ENCODE results near the gene PLSCR1. TPM values are rescaled to one million over a fixed set of nuclear protein-coding genes. Genes with fewer than 3 reads are reported as not detected.

Gene PLSCR1
- total and polyA plus RNA-seq, 5 experiments from 2014 or later: 17.2 to 27.3 (median 20.8) TPM

GRCh38 chr3:146561879-146562278 is 17.5 kb upstream of the PLSCR1 start:
- H3K27ac Mint-ChIP-seq: no peak overlapping the region
- DNase-seq (no peak), ATAC-seq (no peak)
- POLR2A ChIA-PET: no interaction called here
- peaks cover 0 to 7% (median 0%) of the 10 kb centered on the region in 3 donors for H3K36me3 Mint-ChIP-seq
- no peaks in the 10 kb centered on the region for H3K4me1 Mint-ChIP-seq
- peaks cover 0 to 6% (median 0%) of the 10 kb centered on the region in 9 donors for H3K9me3 Mint-ChIP-seq
- no peak overlapping the region for H3K4me3 Mint-ChIP-seq
- H3K27me3 Mint-ChIP-seq: peaks cover 0 to 9% (median 5%) of the 10 kb centered on the region in 5 donors

- Mint-ChIP-seq H3K9me3 (peaks cover 0 to 6% (median 0%) of the 10 kb centered on the region in 9 donors), H3K27ac (no peak overlapping the region), H3K27me3 (peaks cover 0 to 9% (median 5%) of the 10 kb centered on the region in 5 donors), H3K4me3 (no peak overlapping the region), H3K36me3 (peaks cover 0 to 7% (median 0%) of the 10 kb centered on the region in 3 donors), H3K4me1 (no peaks in the 10 kb centered on the region)
- ATAC-seq (no peak), DNase-seq (no peak)
- POLR2A ChIA-PET: no interaction called here
Observed at GRCh38 chr3:146561463-146561862, 17.1 kb upstream of the PLSCR1 start.

- ATAC-seq: no peak
- no peak overlapping the region for H3K4me3 Mint-ChIP-seq
- no peak overlapping the region for H3K27ac Mint-ChIP-seq
- H3K27me3 Mint-ChIP-seq: peaks cover 0 to 17% (median 1%) of the 10 kb centered on the region in 5 donors
- peaks cover 0 to 7% (median 0%) of the 10 kb centered on the region in 3 donors for H3K36me3 Mint-ChIP-seq
- H3K4me1 Mint-ChIP-seq: no peaks in the 10 kb centered on the region
- no peak for DNase-seq
- POLR2A ChIA-PET: no interaction called here
- H3K9me3 Mint-ChIP-seq: peaks cover 0 to 6% (median 0%) of the 10 kb centered on the region in 9 donors
Observed at GRCh38 chr3:146560678-146561077, 16.3 kb upstream of the PLSCR1 start.

- H3K4me1 Mint-ChIP-seq: no peaks in the 10 kb centered on the region
- peaks cover 0 to 7% (median 0%) of the 10 kb centered on the region in 3 donors for H3K36me3 Mint-ChIP-seq
- ATAC-seq: no peak
- no peak for DNase-seq
- H3K27me3 Mint-ChIP-seq: peaks cover 0 to 20% (median 1%) of the 10 kb centered on the region in 5 donors
- H3K27ac Mint-ChIP-seq: no peak overlapping the region
- H3K4me3 Mint-ChIP-seq: no peak overlapping the region
- H3K9me3 Mint-ChIP-seq: peaks cover 0 to 6% (median 0%) of the 10 kb centered on the region in 9 donors
- POLR2A ChIA-PET: no interaction called here
Observed at GRCh38 chr3:146559388-146559787, 15.0 kb upstream of the PLSCR1 start.

- H3K9me3 Mint-ChIP-seq: peaks cover 0 to 6% (median 0%) of the 10 kb centered on the region in 9 donors
- no peak overlapping the region for H3K27ac Mint-ChIP-seq
- H3K27me3 Mint-ChIP-seq: peaks cover 0 to 20% (median 1%) of the 10 kb centered on the region in 5 donors
- H3K36me3 Mint-ChIP-seq: peaks cover 0 to 7% (median 0%) of the 10 kb centered on the region in 3 donors
- POLR2A ChIA-PET: no interaction called here
- DNase-seq (no peak), ATAC-seq (no peak)
- no peak overlapping the region for H3K4me3 Mint-ChIP-seq
- no peaks in the 10 kb centered on the region for H3K4me1 Mint-ChIP-seq
Observed at GRCh38 chr3:146558781-146559180, 14.4 kb upstream of the PLSCR1 start.

- Mint-ChIP-seq H3K27me3 (peaks cover 0 to 20% (median 1%) of the 10 kb centered on the region in 5 donors), H3K36me3 (peaks cover 0 to 2% (median 0%) of the 10 kb centered on the region in 3 donors), H3K9me3 (peaks cover 0 to 3% (median 0%) of the 10 kb centered on the region in 9 donors), H3K4me1 (no peaks in the 10 kb centered on the region), H3K4me3 (no peak overlapping the region), H3K27ac (no peak overlapping the region)
- DNase-seq: no peak
- no peak for ATAC-seq
- POLR2A ChIA-PET: no interaction called here
Observed at GRCh38 chr3:146557745-146558144, 13.3 kb upstream of the PLSCR1 start.

- POLR2A ChIA-PET: no interaction called here
- peaks cover 0 to 10% (median 0%) of the 10 kb centered on the region in 5 donors for H3K27me3 Mint-ChIP-seq
- no peak for ATAC-seq
- peaks cover 0 to 9% (median 3%) of the 10 kb centered on the region in 4 donors for H3K4me1 Mint-ChIP-seq
- no peaks in the 10 kb centered on the region for H3K9me3 Mint-ChIP-seq
- DNase-seq: no peak
- no peaks in the 10 kb centered on the region for H3K36me3 Mint-ChIP-seq
- no peak overlapping the region for H3K4me3 Mint-ChIP-seq
- no peak overlapping the region for H3K27ac Mint-ChIP-seq
Observed at GRCh38 chr3:146555311-146555710, 10.9 kb upstream of the PLSCR1 start.

- POLR2A ChIA-PET: no interaction called here
- DNase-seq (no peak), ATAC-seq (no peak)
- Mint-ChIP-seq H3K27me3 (peaks cover 0 to 10% (median 0%) of the 10 kb centered on the region in 5 donors), H3K4me1 (peaks cover 0 to 13% (median 10%) of the 10 kb centered on the region in 4 donors), H3K4me3 (no peak overlapping the region), H3K36me3 (no peaks in the 10 kb centered on the region), H3K27ac (no peak overlapping the region), H3K9me3 (no peaks in the 10 kb centered on the region)
Observed at GRCh38 chr3:146554151-146554760, 9.8 kb upstream of the PLSCR1 start.

GRCh38 chr3:146550743-146551510 is 6.5 kb upstream of the PLSCR1 start:
- H3K27ac Mint-ChIP-seq: peak overlapping the region in 2 of 10 donors; percentile 3 to 39
- no peak for ATAC-seq

GRCh38 chr3:146550070-146550615 is 5.7 kb upstream of the PLSCR1 start:
- no peaks in the 10 kb centered on the region for H3K27me3 Mint-ChIP-seq
- peak overlapping the region in 2 of 10 donors; percentile 34 to 39 for H3K27ac Mint-ChIP-seq
- ATAC-seq (no peak), DNase-seq (no peak)
- no peaks in the 10 kb centered on the region for H3K36me3 Mint-ChIP-seq
- peak overlapping the region in 5 of 10 donors; percentile 0 to 62 (median 21) for H3K4me3 Mint-ChIP-seq
- POLR2A ChIA-PET: no interaction called here
- H3K9me3 Mint-ChIP-seq: no peaks in the 10 kb centered on the region
- H3K4me1 Mint-ChIP-seq: peaks cover 2 to 35% (median 21%) of the 10 kb centered on the region in 4 donors

More at GRCh38 chr3:146550743-146551510, 6.5 kb upstream of the PLSCR1 start:
- H3K4me1 Mint-ChIP-seq: peaks cover 2 to 29% (median 19%) of the 10 kb centered on the region in 4 donors
- DNase-seq: no peak
- peaks cover 0 to 5% (median 0%) of the 10 kb centered on the region in 5 donors for H3K27me3 Mint-ChIP-seq
- H3K36me3 Mint-ChIP-seq: no peaks in the 10 kb centered on the region
- H3K4me3 Mint-ChIP-seq: peak overlapping the region in 1 of 10 donors; percentile 21
- POLR2A ChIA-PET: no interaction called here
- H3K9me3 Mint-ChIP-seq: no peaks in the 10 kb centered on the region

GRCh38 chr3:146547235-146547835 is 2.9 kb upstream of the PLSCR1 start:
- peak in 1 of 10 donors; percentile 8 for DNase-seq
- Mint-ChIP-seq H3K27me3 (no peaks in the 10 kb centered on the region), H3K27ac (peak overlapping the region in 3 of 10 donors; percentile 12 to 86 (median 69)), H3K4me3 (no peak overlapping the region), H3K36me3 (no peaks in the 10 kb centered on the region), H3K9me3 (no peaks in the 10 kb centered on the region), H3K4me1 (peaks cover 10 to 49% (median 36%) of the 10 kb centered on the region in 4 donors)
- ATAC-seq: no peak
- POLR2A ChIA-PET: no interaction called here

- POLR2A ChIA-PET: no interaction called here
- Mint-ChIP-seq H3K27me3 (no peaks in the 10 kb centered on the region), H3K9me3 (no peaks in the 10 kb centered on the region), H3K36me3 (no peaks in the 10 kb centered on the region), H3K27ac (peak overlapping the region in 2 of 10 donors; percentile 12 to 86), H3K4me1 (peaks cover 15 to 58% (median 45%) of the 10 kb centered on the region in 4 donors), H3K4me3 (peak overlapping the region in 4 of 10 donors; percentile 12 to 32 (median 22))
- ATAC-seq (no peak), DNase-seq (no peak)
Observed at GRCh38 chr3:146546366-146546965, 2.1 kb upstream of the PLSCR1 start.
